ENCODE results near the gene KCND2. TPM values are rescaled to one million over a fixed set of nuclear protein-coding genes. Genes with fewer than 3 reads are reported as not detected.

Gene KCND2
- total and polyA plus RNA-seq, 3 donors from 2014 or later, result 3.8 to 6.1 (median 5.1) TPM

DNA sequence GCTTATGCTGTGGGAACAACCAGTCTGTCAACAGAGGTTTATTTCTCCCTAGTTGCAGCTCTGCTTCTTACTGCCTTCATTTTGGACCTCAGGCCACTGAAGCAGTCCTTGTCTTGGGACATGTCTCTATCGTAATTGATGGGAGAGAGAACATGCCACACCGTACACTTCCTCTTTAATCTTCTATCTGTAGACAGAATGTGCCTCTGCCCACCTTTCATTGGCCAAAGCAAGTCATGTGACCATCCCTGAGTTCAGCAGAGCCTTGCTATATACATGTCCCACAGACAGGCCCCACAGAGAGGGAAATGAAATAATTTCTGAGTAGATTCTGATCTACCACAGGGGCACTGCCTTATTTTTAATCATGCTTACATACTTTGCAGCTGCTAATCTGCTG lies 98.0 kb downstream of the KCND2 start:
- H3K4me1 ChIP-seq, result no peaks in the 10 kb centered on the region
- H3K27ac ChIP-seq, result no peak overlapping the region
- DNase-seq, result peak; percentile 18
- H3K27me3 ChIP-seq, result no peaks in the 10 kb centered on the region
- TF ChIP-seq POLR2A (IDR thresholded peaks at IDR 0.05) (no peak), CTCF (IDR thresholded peaks at IDR 0.05) (no peak)
- intact Hi-C loops (cut with DNase I; ENCODE audit: low total_unique reads), result no loop called here
- no peaks in the 10 kb centered on the region for H3K9me3 ChIP-seq
- 88 to 91% methylated on average over 2 of the region's 2 CpGs for WGBS, 2 donors
- H3K4me3 ChIP-seq, result no peak overlapping the region
- no peaks in the 10 kb centered on the region for H3K36me3 ChIP-seq (ENCODE audit: low read depth, missing control alignments)

GRCh38 chr7:120373174-120373573 lies 100.2 kb downstream of the KCND2 start:
- H3K4me3 ChIP-seq, result no peak overlapping the region
- no peaks in the 10 kb centered on the region for H3K27me3 ChIP-seq
- TF ChIP-seq POLR2A (IDR thresholded peaks at IDR 0.05) (no peak), CTCF (IDR thresholded peaks at IDR 0.05) (no peak)
- no peaks in the 10 kb centered on the region for H3K4me1 ChIP-seq
- H3K9me3 ChIP-seq, result no peaks in the 10 kb centered on the region
- no peak overlapping the region for H3K27ac ChIP-seq
- DNase-seq, result no peak
- intact Hi-C loops (cut with DNase I; ENCODE audit: low total_unique reads), result no loop called here
- no peaks in the 10 kb centered on the region for H3K36me3 ChIP-seq (ENCODE audit: low read depth, missing control alignments)

DNA sequence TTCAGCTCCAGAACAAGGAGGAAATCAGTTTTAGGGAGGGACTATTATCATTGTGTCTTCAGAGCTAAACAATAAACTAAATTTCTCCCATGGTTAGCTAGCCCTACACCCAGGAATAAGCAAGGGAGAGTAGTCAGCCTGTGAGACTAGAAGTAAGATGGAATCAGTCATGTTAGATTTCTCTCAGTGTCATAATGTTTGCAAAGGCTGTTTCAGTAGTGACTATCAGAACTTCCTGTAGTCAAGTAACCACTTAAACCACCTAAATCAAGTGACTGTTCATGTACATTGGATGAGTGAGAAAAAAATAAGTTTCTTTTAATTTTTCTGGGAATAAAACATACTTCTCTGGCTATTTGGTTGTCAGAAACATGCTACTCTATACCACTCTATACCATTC lies 121.6 kb downstream of the KCND2 start:
- H3K36me3 ChIP-seq (ENCODE audit: low read depth, missing control alignments), result no peaks in the 10 kb centered on the region
- intact Hi-C loops (cut with DNase I; ENCODE audit: low total_unique reads), result no loop called here
- H3K4me3 ChIP-seq, result no peak overlapping the region
- no peaks in the 10 kb centered on the region for H3K9me3 ChIP-seq
- no peak for DNase-seq
- no peaks in the 10 kb centered on the region for H3K27me3 ChIP-seq
- no peak overlapping the region for H3K27ac ChIP-seq
- no peak for TF ChIP-seq CTCF (IDR thresholded peaks at IDR 0.05)
- no peak for TF ChIP-seq POLR2A (IDR thresholded peaks at IDR 0.05)
- no peaks in the 10 kb centered on the region for H3K4me1 ChIP-seq

DNA sequence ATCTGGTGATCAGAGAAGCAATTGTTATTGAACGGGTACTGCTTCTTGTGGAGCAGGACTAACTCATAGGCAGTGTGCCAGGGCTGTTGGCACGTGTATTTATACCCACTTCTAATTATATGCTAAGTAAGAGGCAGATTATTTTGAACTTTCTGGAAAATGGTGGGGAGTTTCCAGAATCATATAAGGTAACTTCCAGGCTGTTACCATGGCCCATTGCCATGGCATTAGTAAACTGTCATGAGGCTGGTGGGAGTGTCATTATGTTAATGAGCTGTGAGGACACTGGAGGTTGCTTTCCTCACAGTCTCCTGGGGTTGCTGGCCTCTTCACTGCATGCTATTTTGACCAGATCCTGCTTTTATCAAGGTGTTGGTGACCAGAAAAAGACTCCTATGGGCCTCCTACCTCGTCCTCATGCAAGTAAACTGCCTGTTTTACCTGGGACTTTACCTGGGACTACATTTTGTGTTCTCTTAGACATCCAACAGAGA lies 122.6 kb downstream of the KCND2 start:
- DNase-seq, result no peak
- WGBS, 2 donors, result 75 to 83% methylated on average over 3 of the region's 3 CpGs
- Histone ChIP-seq H3K36me3 (ENCODE audit: low read depth, missing control alignments) (no peaks in the 10 kb centered on the region), H3K27ac (no peak overlapping the region), H3K27me3 (no peaks in the 10 kb centered on the region), H3K9me3 (no peaks in the 10 kb centered on the region), H3K4me1 (no peaks in the 10 kb centered on the region), H3K4me3 (no peak overlapping the region)
- intact Hi-C loops (cut with DNase I; ENCODE audit: low total_unique reads), result no loop called here
- TF ChIP-seq CTCF (IDR thresholded peaks at IDR 0.05), result no peak
- TF ChIP-seq POLR2A (IDR thresholded peaks at IDR 0.05), result no peak

DNA sequence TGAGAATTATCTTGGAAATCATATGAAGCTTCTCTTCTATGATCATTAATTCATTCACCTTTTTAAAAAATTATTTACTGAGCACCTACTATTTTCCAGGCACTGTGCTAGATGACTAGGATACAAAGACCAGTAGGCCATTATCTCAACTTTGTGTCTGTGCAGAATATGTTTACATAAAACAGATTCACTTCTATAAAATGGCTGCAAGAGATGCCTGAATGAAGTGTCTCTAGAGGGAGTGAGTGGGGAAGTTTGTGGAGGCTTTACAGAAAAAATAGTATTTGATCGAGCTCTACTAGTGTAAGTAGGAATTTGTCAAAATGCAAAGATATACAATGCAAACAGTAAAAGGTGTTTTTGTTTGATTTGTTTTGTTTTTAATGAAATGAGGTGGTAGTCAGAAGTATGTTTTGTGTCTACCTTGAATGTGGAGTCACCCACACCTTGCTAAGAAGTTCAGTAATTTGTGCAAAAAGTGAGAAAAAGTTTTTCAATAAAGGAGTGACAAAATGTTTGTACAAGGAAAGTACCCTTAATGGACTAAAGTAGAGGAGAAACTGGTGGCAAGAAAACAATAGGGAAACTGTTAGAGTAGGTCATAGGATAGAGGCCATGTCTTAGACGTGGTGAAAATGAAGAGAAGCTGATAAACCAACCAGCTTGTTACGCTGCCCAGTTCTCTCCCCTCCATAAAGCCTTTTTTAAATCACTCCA lies 125.5 kb downstream of the KCND2 start:
- Histone ChIP-seq H3K27me3 (no peaks in the 10 kb centered on the region), H3K36me3 (ENCODE audit: low read depth, missing control alignments) (no peaks in the 10 kb centered on the region), H3K4me1 (no peaks in the 10 kb centered on the region), H3K4me3 (no peak overlapping the region), H3K9me3 (no peaks in the 10 kb centered on the region), H3K27ac (no peak overlapping the region)
- WGBS, 2 donors, result 91 to 96% methylated on average over 3 of the region's 3 CpGs
- TF ChIP-seq CTCF (IDR thresholded peaks at IDR 0.05) (no peak), POLR2A (IDR thresholded peaks at IDR 0.05) (no peak)
- DNase-seq, result no peak
- intact Hi-C loops (cut with DNase I; ENCODE audit: low total_unique reads), result no loop called here

All from testis (tissue), 3 donors.